ENCODE data around the gene ROCK1.

ROCK1 gene

GRCh38 chr18:21074336-21075323 lies 37.0 kb downstream of the ROCK1 start:
- FAIRE-seq (no peak), DNase-seq (ENCODE audit: insufficient read length) (no peak)
- TF ChIP-seq TAF1 (IDR thresholded peaks at IDR 0.05; ENCODE audit: borderline replicate concordance, low read depth, low read length), result no peak
- TF ChIP-seq POLR2A (IDR thresholded peaks at IDR 0.05; ENCODE audit: low read depth, low read length), result no peak
- no peak for TF ChIP-seq POLR2AphosphoS5 (IDR thresholded peaks at IDR 0.05; ENCODE audit: low read depth, low read length)

- FAIRE-seq (no peak), DNase-seq (ENCODE audit: insufficient read length) (no peak)
- TF ChIP-seq POLR2A (IDR thresholded peaks at IDR 0.05; ENCODE audit: low read depth, low read length) (no peak), POLR2AphosphoS5 (IDR thresholded peaks at IDR 0.05; ENCODE audit: low read depth, low read length) (no peak), TAF1 (IDR thresholded peaks at IDR 0.05; ENCODE audit: borderline replicate concordance, low read depth, low read length) (no peak)
Observed at GRCh38 chr18:21073180-21073579, 38.4 kb downstream of the ROCK1 start.

GRCh38 chr18:21071071-21071470 lies 40.5 kb downstream of the ROCK1 start:
- no peak for TF ChIP-seq POLR2AphosphoS5 (IDR thresholded peaks at IDR 0.05; ENCODE audit: low read depth, low read length)
- no peak for TF ChIP-seq TAF1 (IDR thresholded peaks at IDR 0.05; ENCODE audit: borderline replicate concordance, low read depth, low read length)
- TF ChIP-seq POLR2A (IDR thresholded peaks at IDR 0.05; ENCODE audit: low read depth, low read length), result no peak
- FAIRE-seq, result no peak
- no peak for DNase-seq (ENCODE audit: insufficient read length)

GRCh38 chr18:21069468-21069867 lies 42.1 kb downstream of the ROCK1 start:
- DNase-seq (ENCODE audit: insufficient read length) (no peak), FAIRE-seq (no peak)
- no peak for TF ChIP-seq POLR2AphosphoS5 (IDR thresholded peaks at IDR 0.05; ENCODE audit: low read depth, low read length)
- no peak for TF ChIP-seq TAF1 (IDR thresholded peaks at IDR 0.05; ENCODE audit: borderline replicate concordance, low read depth, low read length)
- TF ChIP-seq POLR2A (IDR thresholded peaks at IDR 0.05; ENCODE audit: low read depth, low read length), result no peak

GRCh38 chr18:21064347-21064746 lies 47.3 kb downstream of the ROCK1 start:
- TF ChIP-seq POLR2A (IDR thresholded peaks at IDR 0.05; ENCODE audit: low read depth, low read length) (no peak), POLR2AphosphoS5 (IDR thresholded peaks at IDR 0.05; ENCODE audit: low read depth, low read length) (no peak), TAF1 (IDR thresholded peaks at IDR 0.05; ENCODE audit: borderline replicate concordance, low read depth, low read length) (no peak)
- no peak for FAIRE-seq

GRCh38 chr18:21063011-21063410 lies 48.6 kb downstream of the ROCK1 start:
- DNase-seq (ENCODE audit: insufficient read length), result no peak
- no peak for FAIRE-seq
- TF ChIP-seq POLR2AphosphoS5 (IDR thresholded peaks at IDR 0.05; ENCODE audit: low read depth, low read length), result no peak
- TF ChIP-seq TAF1 (IDR thresholded peaks at IDR 0.05; ENCODE audit: borderline replicate concordance, low read depth, low read length), result no peak
- no peak for TF ChIP-seq POLR2A (IDR thresholded peaks at IDR 0.05; ENCODE audit: low read depth, low read length)

More at GRCh38 chr18:21064347-21064746, 47.3 kb downstream of the ROCK1 start:
- no peak for DNase-seq (ENCODE audit: insufficient read length)

- no peak for TF ChIP-seq POLR2A (IDR thresholded peaks at IDR 0.05; ENCODE audit: low read depth, low read length)
- no peak for TF ChIP-seq POLR2AphosphoS5 (IDR thresholded peaks at IDR 0.05; ENCODE audit: low read depth, low read length)
- no peak for TF ChIP-seq TAF1 (IDR thresholded peaks at IDR 0.05; ENCODE audit: borderline replicate concordance, low read depth, low read length)
- no peak for FAIRE-seq
- DNase-seq (ENCODE audit: insufficient read length), result no peak
Observed at GRCh38 chr18:21057112-21057511, 54.5 kb downstream of the ROCK1 start.

GRCh38 chr18:21056545-21056944 lies 55.1 kb downstream of the ROCK1 start:
- no peak for DNase-seq (ENCODE audit: insufficient read length)
- TF ChIP-seq TAF1 (IDR thresholded peaks at IDR 0.05; ENCODE audit: borderline replicate concordance, low read depth, low read length), result no peak
- FAIRE-seq, result no peak

GRCh38 chr18:21054252-21054821 lies 57.3 kb downstream of the ROCK1 start:
- DNase-seq (ENCODE audit: insufficient read length), result no peak
- TF ChIP-seq POLR2AphosphoS5 (IDR thresholded peaks at IDR 0.05; ENCODE audit: low read depth, low read length) (no peak), TAF1 (IDR thresholded peaks at IDR 0.05; ENCODE audit: borderline replicate concordance, low read depth, low read length) (no peak), POLR2A (IDR thresholded peaks at IDR 0.05; ENCODE audit: low read depth, low read length) (no peak)
- no peak for FAIRE-seq

- TF ChIP-seq POLR2A (IDR thresholded peaks at IDR 0.05; ENCODE audit: low read depth, low read length) (no peak), TAF1 (IDR thresholded peaks at IDR 0.05; ENCODE audit: borderline replicate concordance, low read depth, low read length) (no peak), POLR2AphosphoS5 (IDR thresholded peaks at IDR 0.05; ENCODE audit: low read depth, low read length) (no peak)
- DNase-seq (ENCODE audit: insufficient read length), result no peak
- FAIRE-seq, result no peak
Observed at GRCh38 chr18:21053127-21053526, 58.5 kb downstream of the ROCK1 start.

GRCh38 chr18:21052385-21052784 lies 59.2 kb downstream of the ROCK1 start:
- FAIRE-seq (no peak), DNase-seq (ENCODE audit: insufficient read length) (no peak)
- TF ChIP-seq POLR2AphosphoS5 (IDR thresholded peaks at IDR 0.05; ENCODE audit: low read depth, low read length) (no peak), POLR2A (IDR thresholded peaks at IDR 0.05; ENCODE audit: low read depth, low read length) (no peak), TAF1 (IDR thresholded peaks at IDR 0.05; ENCODE audit: borderline replicate concordance, low read depth, low read length) (no peak)

GRCh38 chr18:21051620-21052019 lies 60.0 kb downstream of the ROCK1 start:
- FAIRE-seq (no peak), DNase-seq (ENCODE audit: insufficient read length) (no peak)
- no peak for TF ChIP-seq POLR2A (IDR thresholded peaks at IDR 0.05; ENCODE audit: low read depth, low read length)
- TF ChIP-seq TAF1 (IDR thresholded peaks at IDR 0.05; ENCODE audit: borderline replicate concordance, low read depth, low read length), result no peak
- no peak for TF ChIP-seq POLR2AphosphoS5 (IDR thresholded peaks at IDR 0.05; ENCODE audit: low read depth, low read length)
